Omental fat pad (tissue), 4 donors: Measurements from ENCODE around the gene MTFP1. TPM values are rescaled to one million over a fixed set of nuclear protein-coding genes. Genes with fewer than 3 reads are reported as not detected.

Experiments
- ATAC-seq: fragments of 150-250 bp; one replicate; pipeline ENCODE4 v1.9.1; 2016; ENCODE audit warnings: mild to moderate bottlenecking, moderate library complexity; ENCODE audit not compliant: low FRiP score
- DNase-seq: peaks from one replicate; pipeline ENCODE4 v3.0.0-alpha.2; 2019; ENCODE audit warnings: low spot score
- total RNA-seq, 4 donors: library from RNA; depleted of rRNA; stranded (reverse); fragments of >200 nt; gene quantifications; one replicate each; pipeline ENCODE4 v1.1.0, GENCODE V29; 2016
- TF ChIP-seq, protein P1 (sequence below), 3 donors: fragments of 450-650 bp; IDR thresholded peaks; one replicate each; pipeline ENCODE4 v1.5.1; 2016 to 2017; ENCODE audit warnings: antibody characterized with exemption in 3 of 3, mild to moderate bottlenecking in 3 of 3, moderate library complexity in 2 of 3

The MTFP1 gene
- total RNA-seq, 4 donors from 2014 or later: 11.2 to 14.7 (median 14.1) TPM

DNA sequence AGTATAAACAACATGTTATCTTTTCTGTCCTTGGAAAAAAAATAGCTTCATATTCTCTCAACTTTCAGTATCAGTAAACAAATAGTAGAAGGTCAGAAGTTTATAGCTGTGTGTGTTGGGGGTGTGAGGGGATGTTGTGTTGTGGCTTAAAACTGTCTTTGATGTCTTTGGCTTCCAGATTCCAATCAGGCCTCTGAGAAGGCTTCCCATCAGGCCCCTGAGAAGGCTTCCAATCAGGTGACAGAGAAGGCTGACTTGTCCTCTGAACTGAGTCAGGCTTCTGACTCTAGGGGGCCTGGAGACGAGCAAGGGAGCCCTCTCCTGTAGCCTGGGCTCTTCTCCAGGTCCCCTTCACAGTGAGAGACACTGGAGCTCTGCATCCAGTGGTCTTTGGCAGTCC is 9.3 kb downstream of the MTFP1 start:
- ATAC-seq (no peak), DNase-seq (no peak)
- TF ChIP-seq, protein P1, sequence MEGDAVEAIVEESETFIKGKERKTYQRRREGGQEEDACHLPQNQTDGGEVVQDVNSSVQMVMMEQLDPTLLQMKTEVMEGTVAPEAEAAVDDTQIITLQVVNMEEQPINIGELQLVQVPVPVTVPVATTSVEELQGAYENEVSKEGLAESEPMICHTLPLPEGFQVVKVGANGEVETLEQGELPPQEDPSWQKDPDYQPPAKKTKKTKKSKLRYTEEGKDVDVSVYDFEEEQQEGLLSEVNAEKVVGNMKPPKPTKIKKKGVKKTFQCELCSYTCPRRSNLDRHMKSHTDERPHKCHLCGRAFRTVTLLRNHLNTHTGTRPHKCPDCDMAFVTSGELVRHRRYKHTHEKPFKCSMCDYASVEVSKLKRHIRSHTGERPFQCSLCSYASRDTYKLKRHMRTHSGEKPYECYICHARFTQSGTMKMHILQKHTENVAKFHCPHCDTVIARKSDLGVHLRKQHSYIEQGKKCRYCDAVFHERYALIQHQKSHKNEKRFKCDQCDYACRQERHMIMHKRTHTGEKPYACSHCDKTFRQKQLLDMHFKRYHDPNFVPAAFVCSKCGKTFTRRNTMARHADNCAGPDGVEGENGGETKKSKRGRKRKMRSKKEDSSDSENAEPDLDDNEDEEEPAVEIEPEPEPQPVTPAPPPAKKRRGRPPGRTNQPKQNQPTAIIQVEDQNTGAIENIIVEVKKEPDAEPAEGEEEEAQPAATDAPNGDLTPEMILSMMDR (IDR thresholded peaks at IDR 0.05): no peak

DNA sequence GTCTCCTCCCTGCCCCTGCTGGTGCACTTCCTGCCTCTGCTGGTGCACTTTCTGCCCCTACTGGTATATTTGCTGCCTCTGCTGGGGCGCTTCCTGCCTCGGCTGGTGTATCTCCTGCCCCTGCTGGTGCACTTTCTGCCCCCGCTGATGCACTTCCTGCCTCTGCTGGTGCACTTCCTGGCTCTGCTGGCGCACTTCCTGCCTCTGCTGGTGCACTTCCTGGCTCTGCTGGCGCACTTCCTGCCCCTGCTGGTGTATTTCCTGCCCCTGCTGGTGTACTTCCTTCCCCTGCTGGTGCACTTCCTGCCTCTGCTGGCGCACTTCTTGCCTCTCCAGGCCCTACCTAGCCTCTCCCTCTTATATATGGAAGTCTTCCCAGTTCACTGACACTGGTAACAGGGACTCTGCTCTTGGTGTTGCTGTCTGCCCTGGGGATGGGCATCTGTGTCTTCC is 10.1 kb downstream of the MTFP1 start:
- ATAC-seq: no peak
- TF ChIP-seq, protein P1 (IDR thresholded peaks at IDR 0.05): no peak
- no peak for DNase-seq

DNA sequence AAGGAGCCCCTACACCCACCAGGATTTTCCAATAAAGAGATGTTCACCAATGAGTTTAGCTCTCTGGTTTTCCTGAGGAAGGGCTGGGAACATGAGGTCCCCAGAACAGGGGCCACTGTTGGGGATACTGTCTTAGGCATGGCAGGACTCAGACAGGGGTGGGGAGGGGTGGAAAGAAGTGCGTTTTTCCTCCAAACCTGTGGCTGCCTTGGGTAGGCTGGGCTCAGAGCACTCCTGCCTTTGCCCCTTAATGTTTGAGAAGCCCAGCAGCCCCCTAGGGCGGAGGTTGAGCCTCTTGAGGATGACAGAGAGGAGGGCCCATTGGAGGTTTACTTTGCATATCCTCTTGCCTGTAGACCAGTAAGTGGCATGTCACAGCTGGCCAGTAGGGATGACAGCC is 10.6 kb downstream of the MTFP1 start:
- DNase-seq (no peak), ATAC-seq (no peak)
- TF ChIP-seq, protein P1 (IDR thresholded peaks at IDR 0.05): no peak

DNA sequence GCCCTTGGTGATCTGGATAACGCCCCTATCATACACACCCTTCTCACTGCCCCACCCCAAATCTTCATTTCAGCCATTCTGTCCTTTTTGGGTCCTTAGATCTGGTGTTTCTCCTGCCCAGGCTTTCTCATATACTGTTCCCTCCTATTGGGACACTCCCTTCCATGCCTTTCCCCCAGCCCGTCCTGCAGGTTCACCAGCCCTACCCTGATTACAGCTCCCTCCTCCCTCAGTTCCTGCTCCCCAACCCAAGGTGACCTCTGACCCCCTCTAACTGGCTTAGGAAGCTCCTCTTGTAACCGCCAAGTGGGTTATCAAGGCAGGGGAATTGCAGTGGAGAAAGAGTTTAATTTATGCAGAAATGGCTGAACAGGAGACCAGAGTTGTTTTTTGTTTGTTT is 13.0 kb downstream of the MTFP1 start:
- no peak for DNase-seq
- TF ChIP-seq, protein P1 (IDR thresholded peaks at IDR 0.05): no peak

DNA sequence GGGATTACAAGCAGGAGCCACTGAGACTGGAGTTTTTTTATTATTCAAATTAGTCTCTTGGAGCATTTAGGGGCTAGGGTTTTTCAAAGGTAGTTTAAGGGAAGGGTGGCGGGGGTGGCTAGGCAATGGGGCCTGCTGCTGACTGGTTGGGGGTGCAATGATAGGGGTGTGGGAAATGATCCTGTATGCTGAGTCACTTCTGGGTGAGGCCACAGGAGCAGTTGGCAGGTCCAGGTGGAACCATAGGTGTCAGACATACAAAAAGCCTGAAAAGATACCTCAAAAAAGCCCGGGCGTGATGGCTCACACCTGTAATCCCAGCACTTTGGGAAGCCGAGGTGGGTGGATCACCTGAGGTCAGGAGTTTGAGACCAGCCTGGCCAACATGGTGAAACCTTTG is 13.7 kb downstream of the MTFP1 start:
- TF ChIP-seq, protein P1 (IDR thresholded peaks at IDR 0.05): no peak
- DNase-seq (no peak), ATAC-seq (no peak)

More for the DNA sequence above, 13.0 kb downstream of the MTFP1 start:
- no peak for ATAC-seq

DNA sequence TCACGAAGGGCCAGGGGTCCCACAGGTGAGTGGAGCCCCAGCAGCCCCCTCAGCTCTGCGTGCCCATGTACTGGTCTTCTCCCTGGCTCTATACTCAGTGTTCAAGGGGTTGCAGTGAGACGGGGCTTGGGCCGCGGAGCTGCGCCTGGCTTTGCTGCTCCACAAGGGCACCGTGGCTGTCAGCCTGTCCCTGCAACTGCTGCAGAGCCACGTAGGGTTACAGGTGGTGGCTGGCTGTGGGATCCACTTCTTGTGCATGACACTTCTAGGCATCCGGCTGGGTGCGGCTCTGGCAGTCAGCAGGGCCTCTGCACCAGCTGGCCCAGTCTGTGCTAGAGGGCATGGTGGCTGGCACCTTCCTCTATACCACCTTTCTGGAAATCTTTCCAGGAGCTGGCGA is 14.3 kb downstream of the MTFP1 start:
- TF ChIP-seq, protein P1 (IDR thresholded peaks at IDR 0.05): no peak
- DNase-seq (no peak), ATAC-seq (no peak)

DNA sequence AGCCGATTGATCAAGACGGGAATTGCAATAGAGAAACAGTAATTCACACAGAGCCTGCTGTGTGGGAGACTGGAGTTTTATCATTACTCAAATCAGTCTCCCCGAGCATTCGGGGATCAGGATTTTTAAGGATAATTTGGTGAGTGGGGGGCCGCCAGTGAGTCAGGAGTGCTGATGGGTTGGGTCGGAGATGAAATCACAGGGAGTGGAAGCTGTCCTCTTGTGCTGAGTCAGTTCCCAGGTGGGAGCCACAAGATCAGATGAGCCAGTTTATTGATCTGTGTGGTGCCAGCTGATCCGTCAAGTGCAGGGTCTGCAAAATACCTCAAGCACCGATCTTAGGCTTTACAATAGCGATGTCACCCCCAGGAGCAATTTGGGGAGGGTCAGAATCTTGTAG is 15.5 kb downstream of the MTFP1 start:
- DNase-seq (no peak), ATAC-seq (no peak)
- TF ChIP-seq, protein P1 (IDR thresholded peaks at IDR 0.05): no peak
